IPS-15b (cell line): ENCODE data around the gene CPNE8.

Source experiments
- H3K27me3 ChIP-seq: one replicate; pipeline ENCODE4 v1.6.1; 2013; ENCODE audit warnings: low read length; ENCODE audit not compliant: control insufficient read depth, insufficient read depth
- H3K36me3 ChIP-seq: one replicate; pipeline ENCODE4 v1.6.1; 2013; ENCODE audit warnings: low read length; ENCODE audit not compliant: control insufficient read depth, insufficient read depth
- H3K4me1 ChIP-seq: one replicate; pipeline ENCODE4 v1.6.1; 2013; ENCODE audit warnings: mild to moderate bottlenecking, low read length; ENCODE audit not compliant: control insufficient read depth, insufficient read depth
- H3K4me3 ChIP-seq: one replicate; pipeline ENCODE4 v1.5.1; 2013; ENCODE audit warnings: low read depth, low read length
- H3K9ac ChIP-seq: one replicate; pipeline ENCODE4 v1.6.1; 2013; ENCODE audit warnings: low read depth, mild to moderate bottlenecking, low read length
- H3K9me3 ChIP-seq: one replicate; pipeline ENCODE4 v1.6.1; 2013; ENCODE audit warnings: mild to moderate bottlenecking, low read length; ENCODE audit not compliant: control insufficient read depth, insufficient read depth

Gene CPNE8

DNA sequence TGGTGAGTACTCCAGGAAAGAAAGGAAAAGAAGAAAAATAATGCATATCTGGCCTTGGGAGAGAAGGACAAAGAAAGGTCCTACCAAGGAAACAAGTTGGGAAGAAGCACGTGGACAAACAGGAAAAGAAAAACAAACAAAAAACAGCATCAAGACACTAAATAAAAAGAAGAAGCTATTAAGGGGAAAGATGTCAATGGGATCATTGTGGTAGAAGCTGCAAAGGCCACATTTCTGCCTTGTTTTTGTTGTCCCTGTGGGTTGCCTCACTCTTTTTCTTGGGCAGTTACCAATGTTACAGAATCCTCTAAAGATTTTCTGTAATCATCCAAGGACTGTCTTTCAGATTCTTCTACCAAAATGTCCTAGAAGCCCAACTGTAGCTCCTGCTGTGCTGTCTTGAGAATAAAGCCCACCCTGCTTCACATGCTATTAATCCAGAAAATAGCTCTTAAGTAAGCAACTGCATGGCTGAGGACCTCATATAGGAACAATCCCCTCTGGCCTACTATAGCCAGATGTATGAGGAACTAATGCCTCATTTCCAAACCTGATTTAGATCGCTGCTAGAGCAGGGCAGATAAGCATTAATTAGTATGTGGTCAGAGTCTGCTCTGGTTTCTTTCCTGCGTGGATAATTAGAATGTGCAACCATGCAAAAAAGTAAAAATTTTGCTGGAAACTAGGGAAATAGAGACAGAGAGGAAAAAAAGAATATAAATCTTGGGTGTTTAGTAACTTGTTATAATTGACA lies 10.2 kb upstream of the CPNE8 start:
- Histone ChIP-seq H3K36me3 (no peaks in the 10 kb centered on the region), H3K4me3 (no peak overlapping the region), H3K4me1 (no peaks in the 10 kb centered on the region), H3K27me3 (no peaks in the 10 kb centered on the region), H3K9me3 (no peaks in the 10 kb centered on the region), H3K9ac (no peak overlapping the region)

DNA sequence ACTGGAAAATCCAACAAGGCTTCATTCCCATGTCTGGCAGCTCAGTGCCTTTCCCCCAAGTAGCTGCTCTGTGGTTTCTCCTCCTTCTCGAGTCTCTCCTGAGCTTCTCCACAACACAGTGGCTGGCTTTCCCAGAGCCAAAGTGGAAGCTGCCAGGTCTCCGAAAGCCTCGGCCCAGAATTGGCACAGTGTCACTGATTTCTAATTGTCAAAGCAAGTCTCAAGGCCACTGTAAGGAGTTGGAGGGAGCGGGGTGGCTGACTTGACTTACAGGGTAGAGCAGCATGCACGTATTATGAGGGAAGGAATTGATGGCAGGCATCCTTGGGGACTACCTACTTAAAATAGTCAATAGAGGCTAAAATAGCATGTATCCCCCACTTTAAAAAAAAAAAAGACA lies 6.7 kb upstream of the CPNE8 start:
- no peak overlapping the region for H3K4me3 ChIP-seq
- no peaks in the 10 kb centered on the region for H3K36me3 ChIP-seq
- no peak overlapping the region for H3K9ac ChIP-seq
- H3K9me3 ChIP-seq, result no peaks in the 10 kb centered on the region
- H3K27me3 ChIP-seq, result no peaks in the 10 kb centered on the region
- no peaks in the 10 kb centered on the region for H3K4me1 ChIP-seq

DNA sequence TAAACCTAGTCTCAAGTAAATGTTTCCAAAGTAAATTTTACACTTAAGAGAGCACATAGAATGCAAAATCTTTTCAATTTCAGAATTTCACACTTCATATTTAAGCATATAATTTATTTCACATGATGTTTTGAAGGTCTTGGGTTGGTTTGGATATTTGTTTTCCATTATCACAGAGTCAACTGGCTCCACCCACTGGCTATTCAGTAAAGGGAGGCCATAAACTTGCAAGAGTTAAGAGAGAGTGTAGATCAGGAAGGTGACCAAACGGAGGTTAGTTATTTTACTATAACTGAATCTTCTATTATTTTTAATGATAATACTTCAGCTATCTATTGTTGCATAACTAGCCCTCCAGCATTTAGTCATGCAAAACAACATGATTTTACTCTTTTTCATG lies 6.2 kb upstream of the CPNE8 start:
- H3K4me1 ChIP-seq, result no peaks in the 10 kb centered on the region
- no peak overlapping the region for H3K9ac ChIP-seq
- H3K27me3 ChIP-seq, result no peaks in the 10 kb centered on the region
- H3K36me3 ChIP-seq, result no peaks in the 10 kb centered on the region
- H3K9me3 ChIP-seq, result no peaks in the 10 kb centered on the region
- H3K4me3 ChIP-seq, result no peak overlapping the region

- H3K9me3 ChIP-seq, result no peaks in the 10 kb centered on the region
- H3K9ac ChIP-seq, result no peak overlapping the region
- H3K4me3 ChIP-seq, result peak overlapping the region; percentile 94
- H3K36me3 ChIP-seq, result no peaks in the 10 kb centered on the region
- H3K4me1 ChIP-seq, result peaks cover 4% of the 10 kb centered on the region
- peaks cover 4% of the 10 kb centered on the region for H3K27me3 ChIP-seq
These were observed 2.0 kb upstream of the CPNE8 start for GRCh38 chr12:38907201-38907923.

DNA sequence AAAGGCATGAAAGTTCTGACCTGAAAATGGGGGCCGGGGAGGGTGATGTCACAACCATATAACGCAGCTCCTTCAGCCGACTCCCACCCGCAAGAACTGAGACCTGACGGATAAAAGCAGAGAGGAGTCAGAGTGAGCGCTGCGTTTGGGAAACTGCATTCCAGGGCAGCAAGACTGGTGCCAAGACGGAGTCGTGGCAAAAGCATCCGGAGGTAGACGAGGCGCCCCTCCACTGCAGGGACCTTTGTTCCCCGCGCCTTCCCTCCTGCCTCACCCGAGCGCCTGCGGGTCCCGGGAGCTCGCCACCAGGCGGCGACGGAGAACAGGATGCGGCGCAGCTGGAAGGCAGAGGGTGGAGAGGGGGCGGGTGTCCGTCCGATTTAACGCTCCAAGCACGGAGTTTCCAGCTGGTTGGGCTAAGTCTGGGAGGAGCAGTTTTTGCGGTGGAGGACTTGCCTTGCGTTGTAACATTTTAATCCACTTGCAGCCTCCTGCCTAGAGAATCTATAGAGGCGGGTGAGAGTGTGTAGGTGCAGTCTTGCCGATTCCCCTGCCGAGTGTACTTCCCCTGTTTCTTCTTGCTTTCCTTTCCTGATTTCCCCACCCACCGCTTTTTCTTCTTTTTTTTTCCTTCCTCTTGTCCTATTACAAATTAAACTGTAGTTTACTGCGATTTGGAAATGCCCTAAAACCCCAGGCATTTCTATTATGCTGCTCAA lies 1.2 kb upstream of the CPNE8 start:
- H3K27me3 ChIP-seq, result peaks cover 4% of the 10 kb centered on the region
- H3K9ac ChIP-seq, result peak overlapping the region; percentile 76
- H3K4me3 ChIP-seq, result peak overlapping the region; percentile 94
- H3K4me1 ChIP-seq, result peaks cover 4% of the 10 kb centered on the region
- H3K36me3 ChIP-seq, result no peaks in the 10 kb centered on the region
- no peaks in the 10 kb centered on the region for H3K9me3 ChIP-seq

DNA sequence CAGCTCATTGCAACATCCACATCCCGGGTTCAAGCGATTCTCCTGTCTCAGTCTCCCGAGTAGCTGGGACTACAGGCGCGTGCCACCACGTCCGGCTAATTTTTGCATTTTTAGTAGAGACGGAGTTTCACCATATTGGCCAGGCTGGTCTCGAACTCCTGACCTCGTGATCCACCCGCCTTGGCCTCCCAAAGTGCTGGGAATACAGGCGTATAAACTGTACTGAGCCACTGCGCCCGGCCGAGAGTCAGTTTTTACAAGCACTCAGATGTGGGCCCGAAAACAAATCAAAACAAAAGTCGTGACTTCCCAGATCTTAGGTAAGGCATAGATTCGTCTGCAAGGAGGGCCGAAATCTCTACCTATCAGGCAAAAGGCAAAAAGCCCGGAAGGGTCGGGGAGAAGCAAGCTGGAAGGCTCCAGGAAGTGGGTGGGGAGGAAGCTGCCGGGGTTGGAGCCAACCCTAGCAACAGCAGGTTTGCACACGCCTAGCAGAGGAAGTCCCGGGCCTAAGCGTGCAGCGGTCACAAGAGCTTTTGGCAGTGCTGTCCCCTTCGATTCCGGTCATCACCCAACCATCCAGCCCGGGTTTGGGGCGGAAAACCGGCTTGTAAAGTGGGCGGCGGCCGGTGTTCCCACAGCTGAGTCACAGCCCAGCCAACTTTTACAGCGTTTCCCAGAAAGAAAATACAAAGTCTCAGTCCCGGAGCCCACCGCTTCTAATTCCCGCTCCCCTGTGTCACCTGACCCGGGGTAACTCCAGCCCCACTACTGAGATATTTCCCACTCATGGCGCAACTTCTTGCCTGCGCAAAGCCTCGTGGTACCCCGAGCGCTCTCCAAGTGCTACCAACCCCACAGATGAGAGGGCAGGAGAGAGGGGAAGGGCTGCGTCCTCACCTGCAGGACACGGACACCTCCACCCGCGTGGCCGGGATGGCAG lies 583 bp downstream of the CPNE8 start:
- Histone ChIP-seq H3K27me3 (peaks cover 4% of the 10 kb centered on the region), H3K9me3 (no peaks in the 10 kb centered on the region), H3K9ac (peak overlapping the region; percentile 76), H3K36me3 (no peaks in the 10 kb centered on the region), H3K4me1 (peaks cover 4% of the 10 kb centered on the region), H3K4me3 (peak overlapping the region; percentile 94)

DNA sequence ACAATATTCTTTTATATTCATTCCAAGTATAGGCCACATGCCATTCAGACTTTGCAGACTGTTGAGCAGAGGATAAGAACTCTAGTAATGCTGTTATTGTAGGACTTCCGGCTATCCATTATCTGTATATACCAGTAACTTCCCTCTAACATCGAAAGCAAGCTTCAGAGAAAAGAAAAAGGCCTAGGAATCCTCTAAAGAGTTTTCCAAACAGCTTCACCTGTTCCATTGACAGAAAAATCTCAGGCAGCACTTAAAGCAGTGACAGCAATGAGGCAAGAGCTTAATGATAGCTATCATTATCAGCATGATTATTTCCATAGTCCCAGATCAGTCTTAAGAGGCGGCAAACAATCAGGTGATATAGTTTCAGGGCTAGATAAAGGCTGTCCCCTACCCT lies 1.8 kb downstream of the CPNE8 start:
- H3K4me1 ChIP-seq, result peaks cover 4% of the 10 kb centered on the region
- H3K9ac ChIP-seq, result no peak overlapping the region
- H3K4me3 ChIP-seq, result no peak overlapping the region
- H3K36me3 ChIP-seq, result no peaks in the 10 kb centered on the region
- H3K9me3 ChIP-seq, result no peaks in the 10 kb centered on the region
- H3K27me3 ChIP-seq, result peaks cover 4% of the 10 kb centered on the region

GRCh38 chr12:38898001-38898684 lies 7.2 kb downstream of the CPNE8 start:
- no peaks in the 10 kb centered on the region for H3K36me3 ChIP-seq
- no peaks in the 10 kb centered on the region for H3K9me3 ChIP-seq

DNA sequence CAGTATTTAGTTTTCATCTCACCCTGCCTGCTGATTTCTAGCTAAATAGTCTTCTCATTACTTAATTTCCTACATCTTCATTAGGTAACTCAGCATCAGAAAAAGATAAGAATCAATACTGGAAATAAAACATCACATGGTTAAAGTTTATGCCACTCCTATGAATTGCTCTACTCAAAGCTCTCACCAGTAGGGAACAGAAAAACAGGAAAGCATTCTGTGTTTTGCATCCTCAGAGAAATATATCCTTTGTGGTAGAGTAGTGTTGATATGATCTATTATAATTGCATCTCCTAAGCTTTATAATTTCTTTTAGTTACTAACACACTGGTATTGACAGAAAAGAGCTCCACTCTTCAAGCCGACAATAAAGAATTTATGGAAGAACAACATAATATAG lies 9.9 kb downstream of the CPNE8 start:
- no peaks in the 10 kb centered on the region for H3K36me3 ChIP-seq
- no peaks in the 10 kb centered on the region for H3K9me3 ChIP-seq
- H3K9ac ChIP-seq, result no peak overlapping the region
- H3K4me3 ChIP-seq, result no peak overlapping the region
- H3K4me1 ChIP-seq, result peaks cover 14% of the 10 kb centered on the region
- no peaks in the 10 kb centered on the region for H3K27me3 ChIP-seq

More at GRCh38 chr12:38898001-38898684, 7.2 kb downstream of the CPNE8 start:
- no peaks in the 10 kb centered on the region for H3K27me3 ChIP-seq
- no peak overlapping the region for H3K4me3 ChIP-seq
- H3K4me1 ChIP-seq, result peaks cover 14% of the 10 kb centered on the region
- no peak overlapping the region for H3K9ac ChIP-seq

DNA sequence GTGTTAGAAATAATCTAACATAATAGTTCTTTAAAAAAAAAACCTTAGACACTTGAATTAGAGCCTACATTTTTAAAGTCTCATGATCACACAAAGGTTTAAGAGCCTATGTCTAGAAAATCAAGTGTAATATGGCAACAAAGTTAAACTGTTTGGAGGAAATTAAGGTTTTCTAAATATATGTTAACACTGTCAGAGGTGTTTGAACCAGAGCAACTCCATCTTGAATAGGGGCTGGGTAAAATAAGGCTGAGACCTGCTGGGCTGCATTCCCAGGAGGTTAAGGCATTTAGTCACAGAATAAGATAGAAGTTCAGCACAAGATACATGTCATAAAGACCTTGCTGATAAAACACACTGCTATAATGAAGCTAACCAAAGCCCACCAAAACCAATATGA lies 12.4 kb downstream of the CPNE8 start:
- no peaks in the 10 kb centered on the region for H3K27me3 ChIP-seq
- no peaks in the 10 kb centered on the region for H3K36me3 ChIP-seq
- no peak overlapping the region for H3K4me3 ChIP-seq
- no peaks in the 10 kb centered on the region for H3K9me3 ChIP-seq
- peaks cover 8% of the 10 kb centered on the region for H3K4me1 ChIP-seq
- H3K9ac ChIP-seq, result no peak overlapping the region
